ENCODE results near the gene IL2RG.

The IL2RG gene

DNA sequence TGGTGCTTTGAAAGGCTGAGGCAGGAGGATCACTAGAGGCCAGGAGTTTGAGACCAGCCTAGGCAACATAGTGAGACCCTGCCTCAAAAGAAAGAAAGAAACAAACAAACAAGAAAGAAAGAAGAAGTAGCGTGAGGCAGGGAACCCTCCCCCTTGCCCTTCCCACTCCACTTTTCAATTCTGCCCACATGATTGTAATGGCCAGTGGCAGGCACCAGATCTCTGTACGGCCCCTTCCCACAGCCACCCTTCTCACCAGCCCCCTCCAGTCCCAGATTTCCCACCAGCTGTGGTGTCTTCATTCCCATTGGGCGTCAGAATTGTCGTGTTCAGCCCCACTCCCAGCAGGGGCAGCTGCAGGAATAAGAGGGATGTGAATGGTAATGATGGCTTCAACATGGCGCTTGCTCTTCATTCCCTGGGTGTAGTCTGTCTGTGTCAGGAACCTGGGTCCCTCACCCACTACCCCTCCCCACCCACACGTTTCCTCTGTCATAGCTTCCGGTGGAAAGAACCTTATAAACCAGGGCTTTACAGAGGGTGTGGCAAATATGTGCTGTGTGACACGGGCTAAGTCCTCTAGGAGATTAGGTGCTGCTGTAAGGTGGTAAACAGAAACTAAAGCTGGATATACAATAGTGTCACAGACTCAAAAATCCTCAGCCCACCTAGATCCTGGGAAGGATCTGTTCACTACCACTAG lies at the start of gene IL2RG:
Gene IL2RG (minus strand): TSS at position 437 of the 703 bp plus-strand sequence. CDS start 38 bp downstream, at position 399.
- TF ChIP-seq, protein P1, sequence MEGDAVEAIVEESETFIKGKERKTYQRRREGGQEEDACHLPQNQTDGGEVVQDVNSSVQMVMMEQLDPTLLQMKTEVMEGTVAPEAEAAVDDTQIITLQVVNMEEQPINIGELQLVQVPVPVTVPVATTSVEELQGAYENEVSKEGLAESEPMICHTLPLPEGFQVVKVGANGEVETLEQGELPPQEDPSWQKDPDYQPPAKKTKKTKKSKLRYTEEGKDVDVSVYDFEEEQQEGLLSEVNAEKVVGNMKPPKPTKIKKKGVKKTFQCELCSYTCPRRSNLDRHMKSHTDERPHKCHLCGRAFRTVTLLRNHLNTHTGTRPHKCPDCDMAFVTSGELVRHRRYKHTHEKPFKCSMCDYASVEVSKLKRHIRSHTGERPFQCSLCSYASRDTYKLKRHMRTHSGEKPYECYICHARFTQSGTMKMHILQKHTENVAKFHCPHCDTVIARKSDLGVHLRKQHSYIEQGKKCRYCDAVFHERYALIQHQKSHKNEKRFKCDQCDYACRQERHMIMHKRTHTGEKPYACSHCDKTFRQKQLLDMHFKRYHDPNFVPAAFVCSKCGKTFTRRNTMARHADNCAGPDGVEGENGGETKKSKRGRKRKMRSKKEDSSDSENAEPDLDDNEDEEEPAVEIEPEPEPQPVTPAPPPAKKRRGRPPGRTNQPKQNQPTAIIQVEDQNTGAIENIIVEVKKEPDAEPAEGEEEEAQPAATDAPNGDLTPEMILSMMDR (conservative IDR thresholded peaks at IDR 0.05; ENCODE audit: low read depth): no peak
- CTCF ChIA-PET: no interaction called here
- POLR2A ChIA-PET (ENCODE audit: low non-redundant PET): no interaction called here
- no peak for DNase-seq (ENCODE audit: low spot score)
- no peak within 1 kb of the TSS for H3K27ac ChIP-seq

DNA sequence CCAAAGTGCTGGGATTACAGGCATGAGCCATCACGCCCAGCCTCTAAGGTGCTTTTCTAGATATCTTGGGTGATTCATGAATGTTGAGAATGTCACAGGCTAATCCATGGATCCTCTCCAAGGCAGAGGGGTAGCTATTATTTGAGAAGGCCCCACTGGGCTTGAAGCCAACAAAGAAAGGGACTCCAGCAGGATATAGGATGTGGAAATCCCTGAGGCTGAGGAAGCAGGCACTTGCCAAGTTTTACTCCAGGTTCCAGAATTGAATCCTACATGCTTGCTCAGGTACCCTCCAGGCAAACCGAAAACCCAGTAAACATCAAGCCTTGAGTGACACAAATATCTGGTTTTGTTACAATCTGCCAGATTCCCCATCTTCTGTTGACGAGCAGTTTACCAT lies 49.1 kb upstream of the IL2RG start:
- DNase-seq (ENCODE audit: low spot score): no peak
- POLR2A ChIA-PET (ENCODE audit: low non-redundant PET): no interaction called here
- TF ChIP-seq, protein P1 (conservative IDR thresholded peaks at IDR 0.05; ENCODE audit: low read depth): no peak
- H3K27ac ChIP-seq: no peak overlapping the region
- CTCF ChIA-PET: no interaction called here

DNA sequence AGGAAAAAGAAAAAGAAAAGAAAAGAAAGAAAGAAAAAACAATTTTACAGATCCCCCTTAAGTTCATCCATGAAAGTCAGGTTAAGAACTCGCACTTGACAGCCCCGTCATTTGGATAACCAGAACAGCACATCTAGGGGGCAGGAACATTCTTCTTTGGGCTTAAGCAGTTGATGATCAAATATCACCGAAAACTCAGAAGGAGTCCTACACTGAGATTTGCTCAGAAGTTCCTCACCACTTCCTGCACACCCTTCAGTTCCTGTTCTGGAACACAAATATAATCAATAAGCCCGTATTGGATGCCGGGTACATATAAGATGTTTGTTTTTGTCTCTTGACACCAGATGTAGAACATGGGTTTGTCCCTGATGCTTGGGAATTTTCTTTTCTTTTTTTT lies 48.0 kb upstream of the IL2RG start:
- no peak for DNase-seq (ENCODE audit: low spot score)
- TF ChIP-seq, protein P1 (conservative IDR thresholded peaks at IDR 0.05; ENCODE audit: low read depth): no peak
- no peak overlapping the region for H3K27ac ChIP-seq
- POLR2A ChIA-PET (ENCODE audit: low non-redundant PET): no interaction called here
- CTCF ChIA-PET: no interaction called here

DNA sequence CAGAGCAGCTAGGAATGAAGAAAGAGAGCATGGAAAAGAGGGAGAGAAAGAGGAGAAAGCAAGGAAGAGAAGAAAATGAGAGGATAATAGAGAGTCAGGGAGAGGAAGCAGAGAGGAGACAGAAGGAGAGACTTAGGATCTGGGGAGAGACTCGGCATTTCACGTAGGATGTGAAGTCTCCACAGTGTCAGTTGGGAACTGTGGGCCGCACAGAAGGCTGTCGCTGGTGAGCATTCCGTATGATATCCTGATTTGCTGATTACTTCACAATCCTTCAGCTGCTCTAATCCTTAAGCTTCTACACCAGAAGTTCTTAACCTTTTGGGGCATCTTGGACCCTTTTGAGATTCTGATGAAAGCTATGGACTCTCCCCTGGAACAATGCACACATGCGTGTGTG lies 47.2 kb upstream of the IL2RG start:
- DNase-seq (ENCODE audit: low spot score): no peak
- TF ChIP-seq, protein P1 (conservative IDR thresholded peaks at IDR 0.05; ENCODE audit: low read depth): no peak
- no peak overlapping the region for H3K27ac ChIP-seq
- POLR2A ChIA-PET (ENCODE audit: low non-redundant PET): no interaction called here
- CTCF ChIA-PET: no interaction called here

DNA sequence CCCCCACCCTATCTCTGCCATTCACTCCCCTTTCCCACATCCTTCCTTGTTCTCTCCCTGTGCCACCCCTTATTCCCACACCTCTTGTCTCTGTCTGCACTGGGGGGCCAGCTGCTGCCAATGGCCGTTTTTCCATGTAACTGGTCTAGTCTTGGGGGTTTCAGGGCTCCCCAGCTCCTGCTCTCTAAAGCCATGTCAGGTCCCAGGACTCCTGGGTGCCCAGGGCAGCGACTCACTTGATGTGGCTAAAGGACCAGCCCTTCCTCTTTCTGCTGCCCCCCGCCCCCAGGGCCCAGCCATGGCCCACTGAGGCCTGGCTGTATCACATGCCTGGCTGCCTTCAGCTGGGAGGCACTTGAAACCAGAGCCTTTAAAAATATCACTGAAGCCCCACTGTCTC lies 43.3 kb upstream of the IL2RG start:
- POLR2A ChIA-PET (ENCODE audit: low non-redundant PET): no interaction called here
- no peak overlapping the region for H3K27ac ChIP-seq

DNA sequence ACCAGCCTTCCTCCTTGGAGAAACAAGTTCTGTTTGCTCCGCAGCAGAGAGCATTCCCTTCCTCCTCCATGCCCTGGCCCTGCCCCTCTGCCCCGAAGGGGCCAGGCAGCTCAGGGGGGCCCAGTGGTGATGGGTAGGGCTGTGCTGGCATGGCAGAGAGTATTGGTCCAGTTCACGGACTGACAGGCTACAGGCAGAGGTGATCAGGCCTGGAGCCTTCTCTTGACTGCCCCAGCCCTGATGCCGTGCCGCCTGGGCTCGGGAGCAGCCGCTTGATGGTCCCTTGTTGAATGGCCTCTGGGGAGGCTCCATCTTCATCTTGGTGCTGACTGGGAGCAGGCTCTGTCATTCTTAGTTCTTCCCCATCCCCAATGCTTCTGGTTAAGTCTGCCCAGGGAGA lies 42.8 kb upstream of the IL2RG start:
- TF ChIP-seq, protein P1 (conservative IDR thresholded peaks at IDR 0.05; ENCODE audit: low read depth): no peak
- ChIA-PET POLR2A (ENCODE audit: low non-redundant PET) (no interaction called here), CTCF (no interaction called here)
- DNase-seq (ENCODE audit: low spot score): no peak
- H3K27ac ChIP-seq: no peak overlapping the region

More for the DNA sequence above, 43.3 kb upstream of the IL2RG start:
- CTCF ChIA-PET: no interaction called here
- TF ChIP-seq, protein P1 (conservative IDR thresholded peaks at IDR 0.05; ENCODE audit: low read depth): no peak
- DNase-seq (ENCODE audit: low spot score): no peak
